SK-N-MC (cell line): ENCODE results near the gene KLHL36.

Experiments
- DNase-seq: peaks from one replicate; pipeline ENCODE4 v3.0.0-alpha.2; 2011; ENCODE audit warnings: low read depth, low spot score
- H3K27ac ChIP-seq: fragments of 200-600 bp; sonication (generic); 2 replicates; pipeline ENCODE4 v1.5.1; 2016; ENCODE audit warnings: mixed run types
- H3K36me3 ChIP-seq: fragments of 200-600 bp; sonication (generic); 2 replicates; pipeline ENCODE4 v1.6.1; 2017; ENCODE audit warnings: antibody characterized with exemption, low read length, mixed read lengths; ENCODE audit not compliant: insufficient read depth
- H3K4me3 ChIP-seq: fragments of 200-600 bp; sonication (generic); 2 replicates; pipeline ENCODE4 v1.5.1; 2016
- H3K9ac ChIP-seq: fragments of 200-600 bp; sonication (generic); 2 replicates; pipeline ENCODE4 v1.8.0; 2017; ENCODE audit warnings: mixed run types, mixed read lengths; ENCODE audit not compliant: insufficient read length
- H3K9me3 ChIP-seq: fragments of 200-600 bp; sonication (generic); 2 replicates; pipeline ENCODE4 v1.6.1; 2017; ENCODE audit warnings: low read depth, mild to moderate bottlenecking, antibody characterized with exemption, low read length, moderate library complexity, mixed read lengths
- EZH2 ChIP-seq: fragments of 200-600 bp; sonication (generic); IDR thresholded peaks from one replicate; pipeline ENCODE4 v1.6.1; 2017; ENCODE audit warnings: antibody characterized with exemption
- FOXP2 ChIP-seq: optimal IDR thresholded peaks from 2 replicates; pipeline ENCODE3; 2011; ENCODE audit warnings: mild to moderate bottlenecking, moderate library complexity; ENCODE audit not compliant: insufficient read depth; ENCODE audit errors: extremely low read length, control extremely low read depth
- POLR2AphosphoS5 ChIP-seq: IDR thresholded peaks from 2 replicates; pipeline ENCODE4 v1.6.1; 2012; ENCODE audit warnings: mild to moderate bottlenecking, low read depth, low read length, borderline replicate concordance

KLHL36 gene

DNA sequence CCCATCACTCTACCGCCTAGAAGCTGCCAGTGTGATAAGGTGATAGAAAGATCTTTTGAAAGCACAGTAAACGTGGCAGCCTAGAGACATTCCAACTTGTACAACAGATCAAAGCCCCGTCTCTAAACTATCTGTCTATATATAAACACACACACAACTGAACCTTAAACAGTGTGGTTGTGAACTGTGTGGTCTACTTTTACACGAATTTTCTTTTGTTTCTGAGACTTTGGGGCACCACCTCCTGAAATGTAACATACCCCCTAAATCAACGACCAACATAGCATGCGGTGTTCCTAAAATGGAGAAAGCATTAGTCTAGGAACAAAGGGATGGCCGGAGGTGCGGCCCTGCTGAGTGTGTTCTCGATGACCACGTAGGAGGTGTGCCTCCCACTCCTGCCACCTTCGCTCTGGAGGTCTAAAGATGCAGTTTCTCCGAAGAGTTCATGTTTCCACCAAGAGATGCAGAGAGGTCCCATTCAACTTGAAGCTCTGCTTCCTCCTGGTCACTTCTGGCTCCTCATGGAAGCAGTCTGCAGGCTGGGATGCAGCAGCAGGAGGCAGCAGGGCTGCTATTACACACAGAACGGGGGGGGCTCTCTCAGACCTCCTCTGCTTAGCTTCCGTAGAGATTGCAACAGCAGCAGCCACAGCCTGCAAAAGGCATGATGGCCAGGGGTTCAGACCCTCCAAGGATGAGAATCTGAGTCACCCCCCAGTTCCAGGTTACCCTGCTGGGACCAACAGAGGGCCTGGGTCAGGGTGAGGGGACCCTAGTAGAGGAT, 28.9 kb downstream of the KLHL36 start:
- DNase-seq = no peak
- TF ChIP-seq EZH2 (no peak), FOXP2 (no peak), POLR2AphosphoS5 (no peak)
- no peak overlapping the region for H3K27ac ChIP-seq

DNA sequence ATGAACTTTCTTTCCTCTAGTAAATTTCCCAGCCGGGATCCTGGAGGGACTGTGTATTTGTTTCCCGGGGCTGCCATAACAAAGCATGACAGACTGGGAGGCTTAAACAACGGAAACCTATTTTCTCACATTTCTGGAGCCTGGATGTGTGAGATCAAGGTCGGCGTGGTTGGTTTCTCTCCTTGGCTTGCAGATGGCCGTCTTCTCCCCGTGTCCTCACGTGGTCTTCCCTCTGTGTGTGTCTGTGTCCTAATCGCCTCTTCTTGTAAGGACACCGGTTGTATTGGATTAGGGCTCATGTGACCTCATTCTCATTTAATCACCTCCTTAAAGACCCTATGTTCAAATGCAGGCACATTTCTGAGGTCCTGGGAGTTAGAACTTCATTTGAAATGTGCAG, 29.5 kb downstream of the KLHL36 start:
- H3K9ac ChIP-seq = no peak overlapping the region
- no peaks in the 10 kb centered on the region for H3K36me3 ChIP-seq
- H3K9me3 ChIP-seq = no peaks in the 10 kb centered on the region
- TF ChIP-seq EZH2 (no peak), FOXP2 (no peak), POLR2AphosphoS5 (no peak)
- no peak overlapping the region for H3K4me3 ChIP-seq
- H3K27ac ChIP-seq = no peak overlapping the region
- DNase-seq = no peak

More for the DNA sequence above, 28.9 kb downstream of the KLHL36 start:
- no peak overlapping the region for H3K4me3 ChIP-seq
- H3K9ac ChIP-seq = no peak overlapping the region
- no peaks in the 10 kb centered on the region for H3K9me3 ChIP-seq
- no peaks in the 10 kb centered on the region for H3K36me3 ChIP-seq

DNA sequence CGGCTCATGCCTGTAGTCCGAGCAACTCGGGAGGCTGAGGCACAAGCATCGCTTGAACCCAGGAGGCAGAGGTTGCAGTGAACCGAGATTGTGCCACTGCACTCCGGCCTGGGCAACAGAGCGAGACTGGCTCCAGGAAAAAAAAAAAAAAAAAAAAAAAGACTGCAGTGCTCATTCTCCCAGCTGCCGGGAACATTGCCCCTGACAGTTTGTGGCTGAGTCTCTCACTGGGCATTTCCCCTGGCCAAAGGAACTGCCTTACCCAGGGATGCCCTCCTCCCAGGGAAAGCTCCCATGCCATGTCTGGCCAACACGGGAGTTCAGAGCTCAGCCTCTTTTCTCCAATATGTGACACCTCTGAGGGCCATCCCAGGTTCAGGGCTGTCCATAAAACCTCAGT, 30.2 kb downstream of the KLHL36 start:
- no peak for DNase-seq
- Histone ChIP-seq H3K4me3 (no peak overlapping the region), H3K36me3 (no peaks in the 10 kb centered on the region), H3K27ac (no peak overlapping the region), H3K9me3 (no peaks in the 10 kb centered on the region), H3K9ac (no peak overlapping the region)
- TF ChIP-seq EZH2 (no peak), POLR2AphosphoS5 (no peak), FOXP2 (no peak)

DNA sequence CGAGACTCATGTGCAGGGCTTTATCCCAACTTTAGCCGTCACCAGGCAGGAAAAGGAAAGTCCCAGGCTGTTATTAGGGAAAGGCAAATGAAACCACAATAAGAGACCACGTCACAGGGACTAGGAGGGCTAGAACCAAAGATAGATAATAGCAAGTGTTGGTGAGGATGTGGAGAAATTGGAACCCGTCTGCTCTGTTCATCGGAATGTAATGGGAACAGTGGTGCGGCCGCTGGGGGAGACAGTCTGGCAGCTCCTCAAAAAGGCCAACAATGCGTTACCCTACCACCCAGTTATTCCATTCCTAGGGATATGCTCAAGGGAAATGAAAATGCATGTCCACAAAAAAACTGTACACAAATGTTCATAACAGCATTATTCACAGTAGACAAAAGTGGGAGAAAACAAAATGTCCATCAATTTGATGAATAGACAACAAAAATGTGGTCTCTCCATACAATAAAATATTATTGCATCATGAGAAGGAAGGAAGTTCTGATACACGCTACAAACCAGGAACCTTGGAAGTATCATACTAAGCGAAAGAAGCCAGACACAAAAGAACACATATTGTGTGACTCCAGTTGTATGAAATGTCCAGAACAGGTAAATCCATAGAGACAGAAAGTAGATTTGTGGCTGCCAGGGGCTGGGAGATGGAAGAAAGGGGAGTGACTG, 32.0 kb downstream of the KLHL36 start:
- no peak overlapping the region for H3K9ac ChIP-seq
- no peak overlapping the region for H3K4me3 ChIP-seq
- H3K36me3 ChIP-seq = no peaks in the 10 kb centered on the region
- no peak for DNase-seq
- no peaks in the 10 kb centered on the region for H3K9me3 ChIP-seq
- TF ChIP-seq POLR2AphosphoS5 = no peak
- TF ChIP-seq EZH2 = no peak
- no peak for TF ChIP-seq FOXP2
- H3K27ac ChIP-seq = no peak overlapping the region

DNA sequence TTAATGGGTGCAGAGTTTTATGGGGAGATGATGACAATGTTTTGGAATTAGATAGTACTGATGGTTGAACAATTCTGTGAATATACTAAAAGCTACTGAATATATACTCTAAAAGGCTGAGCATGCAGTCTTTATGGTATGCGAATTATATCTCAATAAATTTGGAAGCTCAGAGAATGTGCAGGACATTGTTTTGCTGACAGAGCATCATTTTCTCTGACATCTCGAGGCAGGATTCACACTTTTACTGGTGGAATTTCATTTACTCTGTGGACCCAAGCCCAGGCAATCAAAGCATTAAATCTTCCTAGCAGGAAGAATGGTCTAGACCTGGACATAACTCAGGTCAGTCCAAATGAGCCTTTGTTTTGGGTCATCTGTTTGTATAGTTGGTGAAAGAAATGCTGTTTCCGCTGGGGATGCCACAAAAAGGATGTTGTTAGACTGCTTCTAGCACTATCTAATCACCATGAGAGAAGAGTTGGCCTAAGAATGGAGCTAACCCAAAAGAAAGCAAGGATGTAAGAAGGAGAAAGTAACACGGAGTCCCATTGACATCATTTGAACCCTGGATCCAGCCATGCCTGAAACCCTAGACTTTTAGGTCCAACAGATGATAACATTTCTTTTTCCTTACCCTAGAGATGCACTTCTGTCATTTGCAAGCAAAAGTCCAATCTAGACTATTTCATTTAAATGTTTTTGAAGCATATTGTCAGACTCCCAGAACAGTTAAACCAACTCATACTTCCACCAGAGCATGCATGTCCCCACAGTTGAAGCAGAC, 32.7 kb downstream of the KLHL36 start:
- TF ChIP-seq POLR2AphosphoS5 (no peak), EZH2 (no peak), FOXP2 (no peak)

DNA sequence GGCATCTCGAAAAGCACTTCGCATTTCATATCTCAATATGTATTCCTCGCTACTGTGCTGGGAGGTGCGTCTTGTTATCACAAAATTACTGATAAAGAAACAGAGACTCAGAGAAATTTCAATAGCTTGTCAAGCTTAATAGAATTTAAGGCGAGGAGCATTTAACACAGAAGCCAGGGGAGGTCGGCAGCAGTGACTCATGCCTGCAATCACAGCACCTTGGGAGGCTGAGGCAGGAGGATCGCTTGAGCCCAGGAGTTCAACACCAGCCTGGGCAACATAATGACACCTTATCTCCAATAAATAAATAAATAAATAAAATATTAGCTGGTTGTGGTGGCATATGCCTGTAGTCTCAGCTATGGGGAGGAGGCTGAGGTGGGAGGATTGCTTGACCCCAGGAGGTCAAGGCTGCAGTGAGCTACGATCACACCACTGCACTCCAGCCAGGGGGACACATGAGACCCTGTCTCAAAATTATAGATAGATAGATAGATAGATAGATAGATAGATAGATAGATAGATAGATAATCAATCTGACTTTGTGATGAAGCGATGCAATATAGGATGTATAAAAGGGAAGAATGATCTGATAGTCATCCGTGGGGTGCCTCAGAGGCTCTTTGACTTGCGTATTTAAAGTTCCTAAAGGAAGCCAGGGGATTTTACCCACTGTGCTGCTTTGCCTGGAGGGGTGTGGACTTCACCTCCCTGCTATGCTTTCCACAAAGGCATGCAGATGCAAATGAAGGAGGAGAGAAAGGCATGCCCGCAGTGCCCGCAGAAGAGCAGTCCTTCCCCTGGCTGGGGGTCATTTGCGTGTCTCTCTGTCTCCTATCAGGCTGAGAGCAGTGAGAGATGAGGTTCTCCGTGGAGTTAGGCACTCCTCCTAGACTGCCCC, 35.6 kb downstream of the KLHL36 start:
- TF ChIP-seq EZH2 (no peak), POLR2AphosphoS5 (no peak), FOXP2 (no peak)
- Histone ChIP-seq H3K9me3 (no peaks in the 10 kb centered on the region), H3K27ac (no peak overlapping the region), H3K9ac (no peak overlapping the region), H3K4me3 (no peak overlapping the region), H3K36me3 (no peaks in the 10 kb centered on the region)
- no peak for DNase-seq

More for the DNA sequence above, 32.7 kb downstream of the KLHL36 start:
- no peak overlapping the region for H3K4me3 ChIP-seq
- no peak for DNase-seq
- H3K36me3 ChIP-seq = no peaks in the 10 kb centered on the region
- H3K9me3 ChIP-seq = no peaks in the 10 kb centered on the region
- no peak overlapping the region for H3K27ac ChIP-seq
- no peak overlapping the region for H3K9ac ChIP-seq

DNA sequence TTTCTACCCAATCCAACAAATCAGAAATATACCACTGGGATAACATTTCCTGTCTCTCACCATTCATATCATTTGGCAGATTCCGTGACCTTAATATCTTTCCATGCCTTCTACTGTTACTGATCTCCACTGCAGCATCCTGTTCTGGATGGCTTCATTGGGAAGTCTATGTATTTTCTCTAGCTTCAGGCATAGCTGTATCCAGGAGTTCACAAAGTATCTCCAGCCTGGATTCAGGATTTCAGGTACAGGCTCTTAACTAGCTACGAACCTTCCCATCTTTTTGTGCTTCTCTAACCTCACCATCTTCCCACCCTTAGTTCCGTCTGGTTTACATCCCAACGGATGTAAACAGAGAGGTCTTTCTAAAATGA, 36.3 kb downstream of the KLHL36 start:
- Histone ChIP-seq H3K4me3 (no peak overlapping the region), H3K9me3 (no peaks in the 10 kb centered on the region), H3K27ac (no peak overlapping the region), H3K36me3 (no peaks in the 10 kb centered on the region), H3K9ac (no peak overlapping the region)
- no peak for TF ChIP-seq FOXP2
- TF ChIP-seq EZH2 = no peak
- TF ChIP-seq POLR2AphosphoS5 = no peak
- no peak for DNase-seq
